ENCODE results near the gene ADGRD1.

ADGRD1 gene

GRCh38 chr12:130949806-130950205 lies 3.9 kb upstream of the ADGRD1 start:
- Mint-ChIP-seq H3K27me3 (peaks cover 16% of the 10 kb centered on the region), H3K36me3 (peaks cover 9% of the 10 kb centered on the region)
- no peak for ATAC-seq (ENCODE audit: low read depth)

GRCh38 chr12:130951636-130952035 lies 2.1 kb upstream of the ADGRD1 start:
- H3K4me3 Mint-ChIP-seq, result no peak overlapping the region
- H3K27me3 Mint-ChIP-seq, result peaks cover 10% of the 10 kb centered on the region
- no peak overlapping the region for H3K27ac Mint-ChIP-seq
- ATAC-seq (ENCODE audit: low read depth), result no peak
- peaks cover 3% of the 10 kb centered on the region for H3K4me1 Mint-ChIP-seq
- H3K36me3 Mint-ChIP-seq, result no peaks in the 10 kb centered on the region
- DNase-seq (ENCODE audit: low spot score in 2 of 2), result no peak
- no peaks in the 10 kb centered on the region for H3K9me3 Mint-ChIP-seq

More at GRCh38 chr12:130949806-130950205, 3.9 kb upstream of the ADGRD1 start:
- H3K4me1 Mint-ChIP-seq, result peaks cover 3% of the 10 kb centered on the region
- peaks cover 12% of the 10 kb centered on the region for H3K9me3 Mint-ChIP-seq
- no peak overlapping the region for H3K27ac Mint-ChIP-seq
- DNase-seq (ENCODE audit: low spot score in 2 of 2), result no peak
- H3K4me3 Mint-ChIP-seq, result no peak overlapping the region

- no peak for DNase-seq (ENCODE audit: low spot score in 2 of 2)
- no peak overlapping the region for H3K4me3 Mint-ChIP-seq
Measured at GRCh38 chr12:130952171-130952954, 1.3 kb upstream of the ADGRD1 start.

GRCh38 chr12:130954544-130954831 lies 781 bp downstream of the ADGRD1 start:
- H3K4me1 Mint-ChIP-seq, result peaks cover 3% of the 10 kb centered on the region
- DNase-seq (ENCODE audit: low spot score in 2 of 2), result no peak
- H3K36me3 Mint-ChIP-seq, result no peaks in the 10 kb centered on the region
- H3K27me3 Mint-ChIP-seq, result peaks cover 10% of the 10 kb centered on the region
- H3K4me3 Mint-ChIP-seq, result no peak overlapping the region
- no peak for ATAC-seq (ENCODE audit: low read depth)
- H3K9me3 Mint-ChIP-seq, result no peaks in the 10 kb centered on the region
- H3K27ac Mint-ChIP-seq, result no peak overlapping the region

More at GRCh38 chr12:130952171-130952954, 1.3 kb upstream of the ADGRD1 start:
- Mint-ChIP-seq H3K36me3 (no peaks in the 10 kb centered on the region), H3K27me3 (peaks cover 10% of the 10 kb centered on the region), H3K9me3 (no peaks in the 10 kb centered on the region), H3K4me1 (peaks cover 3% of the 10 kb centered on the region), H3K27ac (no peak overlapping the region)
- no peak for ATAC-seq (ENCODE audit: low read depth)

GRCh38 chr12:130955238-130955816 lies 1.6 kb downstream of the ADGRD1 start:
- Mint-ChIP-seq H3K4me1 (peaks cover 3% of the 10 kb centered on the region), H3K4me3 (no peak overlapping the region), H3K27me3 (peaks cover 10% of the 10 kb centered on the region), H3K36me3 (no peaks in the 10 kb centered on the region), H3K27ac (no peak overlapping the region), H3K9me3 (no peaks in the 10 kb centered on the region)
- no peak for ATAC-seq (ENCODE audit: low read depth)
- no peak for DNase-seq (ENCODE audit: low spot score in 2 of 2)

- Mint-ChIP-seq H3K4me1 (peaks cover 3% of the 10 kb centered on the region), H3K9me3 (no peaks in the 10 kb centered on the region), H3K36me3 (no peaks in the 10 kb centered on the region), H3K4me3 (no peak overlapping the region), H3K27me3 (peaks cover 13% of the 10 kb centered on the region), H3K27ac (no peak overlapping the region)
- ATAC-seq (ENCODE audit: low read depth) (no peak), DNase-seq (ENCODE audit: low spot score in 2 of 2) (no peak)
Measured at GRCh38 chr12:130956009-130956408, 2.3 kb downstream of the ADGRD1 start.

- Mint-ChIP-seq H3K27me3 (peaks cover 11% of the 10 kb centered on the region), H3K36me3 (no peaks in the 10 kb centered on the region), H3K9me3 (no peaks in the 10 kb centered on the region), H3K4me3 (no peak overlapping the region), H3K4me1 (peaks cover 3% of the 10 kb centered on the region), H3K27ac (no peak overlapping the region)
- no peak for ATAC-seq (ENCODE audit: low read depth)
- DNase-seq (ENCODE audit: low spot score in 2 of 2), result no peak
Measured at GRCh38 chr12:130956456-130957303, 3.0 kb downstream of the ADGRD1 start.

- Mint-ChIP-seq H3K4me1 (peaks cover 3% of the 10 kb centered on the region), H3K27me3 (peaks cover 14% of the 10 kb centered on the region), H3K27ac (no peak overlapping the region), H3K36me3 (no peaks in the 10 kb centered on the region), H3K9me3 (no peaks in the 10 kb centered on the region), H3K4me3 (no peak overlapping the region)
- ATAC-seq (ENCODE audit: low read depth), result no peak
- DNase-seq (ENCODE audit: low spot score in 2 of 2), result no peak
Measured at GRCh38 chr12:130957304-130957621, 3.6 kb downstream of the ADGRD1 start.

- Mint-ChIP-seq H3K27ac (no peak overlapping the region), H3K27me3 (peaks cover 12% of the 10 kb centered on the region)
Measured at GRCh38 chr12:130958557-130959140, 4.9 kb downstream of the ADGRD1 start.

GRCh38 chr12:130959632-130960031 lies 5.9 kb downstream of the ADGRD1 start:
- DNase-seq (ENCODE audit: low spot score in 2 of 2) (no peak), ATAC-seq (ENCODE audit: low read depth) (no peak)
- no peaks in the 10 kb centered on the region for H3K4me1 Mint-ChIP-seq
- H3K27me3 Mint-ChIP-seq, result peaks cover 11% of the 10 kb centered on the region
- H3K9me3 Mint-ChIP-seq, result peaks cover 2% of the 10 kb centered on the region
- H3K4me3 Mint-ChIP-seq, result no peak overlapping the region
- no peaks in the 10 kb centered on the region for H3K36me3 Mint-ChIP-seq
- H3K27ac Mint-ChIP-seq, result no peak overlapping the region

More at GRCh38 chr12:130958557-130959140, 4.9 kb downstream of the ADGRD1 start:
- DNase-seq (ENCODE audit: low spot score in 2 of 2) (no peak), ATAC-seq (ENCODE audit: low read depth) (no peak)
- Mint-ChIP-seq H3K36me3 (no peaks in the 10 kb centered on the region), H3K4me3 (no peak overlapping the region), H3K9me3 (peaks cover 2% of the 10 kb centered on the region), H3K4me1 (peaks cover 2% of the 10 kb centered on the region)

GRCh38 chr12:130960058-130960457 lies 6.4 kb downstream of the ADGRD1 start:
- peaks cover 11% of the 10 kb centered on the region for H3K27me3 Mint-ChIP-seq
- H3K4me1 Mint-ChIP-seq, result no peaks in the 10 kb centered on the region
- H3K9me3 Mint-ChIP-seq, result peaks cover 2% of the 10 kb centered on the region
- ATAC-seq (ENCODE audit: low read depth) (no peak), DNase-seq (ENCODE audit: low spot score in 2 of 2) (no peak)
- H3K4me3 Mint-ChIP-seq, result no peak overlapping the region
- no peaks in the 10 kb centered on the region for H3K36me3 Mint-ChIP-seq
- H3K27ac Mint-ChIP-seq, result no peak overlapping the region

- no peaks in the 10 kb centered on the region for H3K4me1 Mint-ChIP-seq
- no peak overlapping the region for H3K4me3 Mint-ChIP-seq
- no peak overlapping the region for H3K27ac Mint-ChIP-seq
- H3K36me3 Mint-ChIP-seq, result no peaks in the 10 kb centered on the region
- peaks cover 11% of the 10 kb centered on the region for H3K27me3 Mint-ChIP-seq
- DNase-seq (ENCODE audit: low spot score in 2 of 2), result no peak
- ATAC-seq (ENCODE audit: low read depth), result no peak
- H3K9me3 Mint-ChIP-seq, result peaks cover 2% of the 10 kb centered on the region
Measured at GRCh38 chr12:130960787-130961186, 7.1 kb downstream of the ADGRD1 start.

- Mint-ChIP-seq H3K4me3 (no peak overlapping the region), H3K4me1 (no peaks in the 10 kb centered on the region), H3K27ac (no peak overlapping the region), H3K27me3 (peaks cover 11% of the 10 kb centered on the region), H3K36me3 (no peaks in the 10 kb centered on the region), H3K9me3 (peaks cover 2% of the 10 kb centered on the region)
- ATAC-seq (ENCODE audit: low read depth) (no peak), DNase-seq (ENCODE audit: low spot score in 2 of 2) (no peak)
Measured at GRCh38 chr12:130961921-130962451, 8.3 kb downstream of the ADGRD1 start.

GRCh38 chr12:130965214-130965613 lies 11.5 kb downstream of the ADGRD1 start:
- ATAC-seq (ENCODE audit: low read depth) (no peak), DNase-seq (ENCODE audit: low spot score in 2 of 2) (no peak)
- Mint-ChIP-seq H3K4me1 (peaks cover 4% of the 10 kb centered on the region), H3K9me3 (peaks cover 2% of the 10 kb centered on the region), H3K27me3 (peaks cover 14% of the 10 kb centered on the region), H3K27ac (no peak overlapping the region), H3K36me3 (no peaks in the 10 kb centered on the region), H3K4me3 (no peak overlapping the region)

All from memory B cell (primary cell).